ELF-1 (cell line): Measurements from ENCODE around the gene RBM23.
"Not testable (repeated sequence)": the region's sequence is repeated elsewhere in the genome, so short reads cannot be mapped to it uniquely, and the experiment has no call there.

ENCODE experiments used
- DNase-seq: peaks from one replicate; pipeline ENCODE4 v3.0.0-alpha.2; 2016; ENCODE audit warnings: low read depth, low spot score

Gene RBM23

GRCh38 chr14:22865424-22866405 is 53.2 kb downstream of the RBM23 start:
- peak; percentile 78 for DNase-seq

DNA sequence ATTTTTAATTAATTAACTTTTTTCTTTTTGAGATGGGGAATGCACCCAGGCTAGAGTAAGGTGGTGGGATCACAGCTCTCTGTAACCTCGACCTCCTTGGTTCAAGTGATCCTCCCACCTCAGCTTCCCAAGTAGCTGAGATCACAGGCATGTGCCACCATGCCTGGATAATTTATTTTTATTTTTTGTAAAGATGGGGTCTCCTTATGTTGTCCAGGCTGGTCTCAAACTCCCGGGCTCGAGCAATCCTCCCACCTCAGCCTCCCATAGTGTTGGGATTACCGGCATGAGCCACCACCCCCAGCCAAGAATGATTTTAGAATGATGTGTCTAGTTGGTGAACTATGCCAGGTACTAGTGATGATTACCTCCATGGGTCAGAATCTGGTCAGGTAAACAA is 54.0 kb downstream of the RBM23 start:
- DNase-seq = no peak

GRCh38 chr14:22861651-22862050 is 57.3 kb downstream of the RBM23 start:
- no peak for DNase-seq

DNA sequence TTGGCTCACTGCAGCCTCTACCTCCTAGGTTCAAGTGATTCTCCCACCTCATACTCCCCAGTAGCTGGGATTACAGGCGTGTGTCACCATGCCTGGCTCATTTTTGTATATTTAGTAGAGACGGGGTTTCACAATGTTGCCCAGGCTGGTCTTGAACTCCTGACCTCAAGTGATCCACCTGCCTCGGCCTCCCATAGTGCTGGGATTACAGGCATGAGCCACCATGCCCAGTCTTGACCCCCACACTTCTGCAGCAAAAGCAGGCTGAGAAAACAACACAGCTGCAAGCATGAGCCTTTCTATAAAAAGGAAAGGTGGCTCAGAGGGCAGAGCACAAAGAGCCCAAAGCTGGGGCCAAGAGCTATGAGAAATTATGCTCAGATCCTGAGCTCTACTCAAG is 58.6 kb downstream of the RBM23 start:
- not testable (repeated sequence) for DNase-seq

- DNase-seq = no peak
These were observed 62.5 kb downstream of the RBM23 start for GRCh38 chr14:22856428-22856827.

DNA sequence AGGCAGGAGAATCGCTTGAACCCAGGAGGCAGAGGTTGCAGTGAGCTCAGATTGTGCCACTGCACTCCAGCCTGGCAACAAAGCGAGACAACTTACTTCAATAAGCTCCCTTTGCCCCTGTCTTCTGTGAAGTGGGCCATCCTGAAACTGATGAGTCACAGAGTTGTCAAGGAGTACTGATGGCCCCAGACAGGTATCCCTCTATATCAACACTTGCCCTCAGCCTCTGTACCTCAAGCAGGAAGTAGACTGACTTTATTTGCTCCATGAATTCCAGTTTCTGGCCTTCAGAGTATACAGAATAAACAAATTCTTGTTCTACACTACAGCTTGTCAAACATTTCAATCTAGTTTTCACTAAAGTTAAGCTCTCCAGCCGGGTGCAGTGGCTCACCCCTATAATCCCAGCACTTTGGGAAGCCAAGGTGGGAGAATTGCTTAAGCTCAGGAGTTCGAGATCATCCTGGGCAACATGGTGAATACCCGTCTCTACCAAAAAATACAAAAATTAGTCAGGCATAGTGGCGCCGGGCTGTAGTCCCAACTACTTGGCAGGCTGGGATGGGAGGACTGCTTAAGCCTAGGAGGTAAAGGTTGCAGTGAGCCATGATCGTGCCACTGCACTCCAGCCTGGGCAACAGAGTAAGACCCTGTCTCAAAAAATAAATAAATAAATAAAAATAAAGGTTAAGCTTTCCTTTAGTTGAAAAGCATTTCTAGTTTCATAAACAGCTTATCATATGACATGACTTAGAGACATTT is 63.8 kb downstream of the RBM23 start:
- DNase-seq = no peak

- DNase-seq = not testable (repeated sequence)
These were observed 64.7 kb downstream of the RBM23 start for GRCh38 chr14:22854296-22854695.

DNA sequence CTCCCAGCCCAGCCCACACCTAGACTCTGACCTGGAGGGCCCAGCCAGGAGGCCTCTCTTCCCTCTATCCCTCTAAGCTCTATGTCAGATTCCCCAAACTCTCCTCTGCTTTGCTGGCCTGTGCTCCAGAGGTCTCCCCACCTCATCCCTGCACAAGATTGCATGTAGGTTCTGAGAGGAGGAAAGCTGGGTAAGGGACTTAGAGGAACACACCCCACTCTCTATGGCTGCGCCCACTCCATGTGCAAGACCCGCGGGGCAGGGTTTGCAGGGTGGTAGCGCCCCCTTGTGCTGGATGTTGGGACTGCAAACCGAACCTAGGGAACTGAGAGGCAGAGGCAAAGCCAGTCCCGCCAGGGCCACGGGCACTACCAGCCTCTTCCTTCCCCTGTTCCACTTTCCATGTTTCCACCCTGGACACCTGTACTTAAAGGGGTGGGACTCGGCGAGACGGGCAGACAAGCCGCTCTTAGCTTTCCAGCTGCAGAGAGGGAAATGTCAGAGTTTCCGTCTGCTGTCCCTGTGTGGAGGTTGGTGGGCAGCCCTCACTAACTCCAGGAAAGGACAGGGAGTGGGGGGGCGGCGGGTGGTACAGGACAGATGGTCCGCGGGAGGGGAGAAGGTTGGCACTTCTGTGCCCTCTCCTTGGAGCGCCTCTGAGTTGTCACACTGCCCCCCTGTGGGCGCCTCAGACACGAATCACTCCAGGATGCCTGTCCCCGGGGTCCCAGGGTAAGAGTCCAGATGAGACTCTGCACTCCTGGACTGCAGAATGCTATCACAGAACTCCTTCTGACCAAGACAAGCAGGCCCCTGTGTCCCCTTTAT is 65.8 kb downstream of the RBM23 start:
- DNase-seq = peak; percentile 94

DNA sequence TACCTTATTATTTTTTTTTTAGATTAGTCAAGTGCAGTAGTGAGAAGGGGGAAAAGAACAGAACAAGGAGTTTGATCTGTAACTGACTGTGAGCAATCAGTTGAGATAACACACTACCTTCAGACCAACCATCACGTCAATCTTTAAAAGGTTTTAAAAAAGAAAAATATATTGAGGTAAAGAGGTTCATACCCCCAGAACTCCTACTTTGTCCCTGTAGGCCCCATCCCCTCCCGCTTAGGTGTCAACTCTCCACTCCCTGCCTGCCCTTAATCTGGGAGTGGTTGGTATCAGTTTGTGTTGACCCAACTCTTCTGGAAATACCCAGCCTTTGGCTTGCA is 66.4 kb downstream of the RBM23 start:
- no peak for DNase-seq

DNA sequence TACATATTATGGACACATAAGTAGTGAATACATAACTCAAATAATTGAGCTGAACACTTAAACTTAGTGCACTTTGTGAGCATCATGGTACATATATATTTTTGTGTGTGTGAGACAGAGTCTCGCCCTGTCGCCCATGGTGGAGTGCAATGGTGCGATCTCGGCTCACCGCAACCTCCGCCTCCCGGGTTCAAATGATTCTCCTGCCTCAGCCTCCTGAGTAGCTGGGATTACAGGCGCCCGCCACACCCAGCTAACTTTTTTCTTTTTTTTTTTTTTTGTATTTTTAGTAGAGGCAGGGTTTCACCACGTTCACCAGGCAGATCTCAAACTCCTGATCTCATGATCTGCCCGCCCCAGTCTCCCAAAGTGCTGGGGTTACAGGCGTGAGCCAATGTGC is 66.8 kb downstream of the RBM23 start:
- not testable (repeated sequence) for DNase-seq

GRCh38 chr14:22850944-22851764 is 67.8 kb downstream of the RBM23 start:
- DNase-seq = peak; percentile 31

DNA sequence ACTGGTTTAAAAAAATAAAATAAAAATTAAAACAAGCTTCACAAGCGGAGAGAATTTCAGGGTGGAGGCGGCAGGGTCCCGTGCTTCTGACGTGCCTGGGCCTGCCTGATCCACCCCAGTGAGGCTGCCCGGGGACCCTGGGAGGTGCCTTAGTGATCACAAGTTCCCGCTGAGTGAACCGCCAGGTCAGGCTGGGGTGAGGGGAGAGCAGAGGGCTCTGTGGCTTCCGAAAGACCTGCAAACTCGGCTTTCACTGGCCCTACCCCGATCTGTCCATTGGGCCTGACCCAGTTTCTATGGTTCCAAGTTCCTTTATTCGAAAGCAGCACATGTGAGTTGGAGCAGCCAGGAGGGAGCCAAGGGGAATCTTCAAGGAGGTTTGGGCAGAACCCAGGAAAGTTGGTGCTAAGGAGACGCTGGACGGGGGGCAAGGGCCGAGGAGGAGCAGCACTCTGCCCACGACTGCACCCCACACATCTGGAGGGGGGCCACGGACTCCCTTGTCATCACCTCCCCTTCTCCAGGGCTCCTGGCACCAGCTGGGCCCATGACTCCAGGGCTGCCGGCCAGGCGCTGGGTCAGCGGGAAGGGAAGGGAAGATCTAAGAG is 69.6 kb downstream of the RBM23 start:
- no peak for DNase-seq

DNA sequence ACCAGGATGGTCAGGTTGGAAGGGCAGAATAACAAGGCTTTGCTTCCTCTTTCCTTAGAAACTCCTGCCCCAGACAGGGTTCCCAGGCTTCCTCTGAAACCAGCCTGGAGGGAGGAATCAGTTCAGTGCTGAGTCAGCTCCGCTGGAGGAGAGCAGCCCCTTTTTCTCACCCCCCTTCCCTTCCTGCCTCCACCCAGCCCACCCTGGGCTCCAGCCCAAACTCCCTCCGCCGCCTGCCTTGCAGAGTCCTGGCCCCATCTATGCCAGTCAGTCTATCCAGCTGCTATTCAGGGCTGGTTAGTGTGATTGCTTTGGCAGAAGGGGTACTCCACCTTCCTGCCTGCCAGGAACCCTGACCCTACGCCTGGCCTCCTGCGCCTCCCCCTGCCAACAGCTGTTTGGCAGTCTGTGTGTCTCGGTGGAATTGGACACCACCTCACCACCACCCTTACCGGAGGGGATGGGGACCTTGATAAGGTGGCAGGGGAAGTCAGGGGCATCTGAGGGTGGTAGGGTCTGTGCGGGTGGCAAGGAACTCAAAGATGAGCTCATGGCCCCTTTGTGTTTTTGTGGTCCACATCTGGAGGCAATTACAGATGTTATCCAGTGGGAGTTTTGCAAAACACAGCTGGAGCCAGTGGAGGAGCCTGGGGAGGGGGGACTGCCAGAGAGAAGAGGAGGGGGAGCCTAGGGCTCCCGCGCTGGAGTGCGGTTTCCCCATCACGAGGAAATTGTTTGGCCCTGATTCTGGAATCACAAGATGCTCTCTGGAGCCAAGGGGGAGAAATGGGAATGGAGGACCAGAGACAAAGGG is 70.4 kb downstream of the RBM23 start:
- DNase-seq = peak; percentile 73

DNA sequence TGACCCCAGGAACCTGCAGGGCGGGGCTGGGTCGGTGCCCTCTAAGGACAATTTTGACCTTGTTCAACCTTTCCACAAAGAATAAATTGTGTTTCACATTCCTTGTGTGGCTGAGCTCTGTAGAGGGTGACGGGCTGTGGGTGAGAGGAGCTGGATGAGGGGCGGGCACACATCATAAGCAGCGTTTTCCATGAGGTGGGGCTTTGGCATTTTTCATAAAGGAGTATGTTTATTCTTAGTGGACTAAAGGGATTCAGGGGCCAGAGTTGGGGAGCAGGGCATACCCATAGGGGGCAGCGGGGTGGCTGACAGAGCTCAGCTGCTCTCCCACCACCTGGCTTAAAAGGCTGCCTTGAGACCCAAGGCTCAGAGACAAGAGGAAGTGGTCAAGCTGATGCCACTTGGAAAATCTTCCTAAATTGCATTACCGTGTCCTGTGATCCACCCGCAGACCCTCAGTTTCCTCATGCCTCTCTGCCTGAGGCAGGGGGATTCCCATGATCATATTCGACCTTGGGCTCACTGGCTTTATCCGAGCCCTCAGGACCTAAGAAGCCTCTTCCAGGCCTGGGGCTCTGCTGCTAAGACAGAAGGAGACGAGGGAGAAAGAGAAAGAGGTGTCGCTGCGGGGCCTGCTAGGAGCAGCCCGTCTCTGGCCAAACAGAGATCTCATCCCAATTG is 71.1 kb downstream of the RBM23 start:
- DNase-seq = no peak

- DNase-seq = no peak
These were observed 72.1 kb downstream of the RBM23 start for GRCh38 chr14:22846811-22847307.

DNA sequence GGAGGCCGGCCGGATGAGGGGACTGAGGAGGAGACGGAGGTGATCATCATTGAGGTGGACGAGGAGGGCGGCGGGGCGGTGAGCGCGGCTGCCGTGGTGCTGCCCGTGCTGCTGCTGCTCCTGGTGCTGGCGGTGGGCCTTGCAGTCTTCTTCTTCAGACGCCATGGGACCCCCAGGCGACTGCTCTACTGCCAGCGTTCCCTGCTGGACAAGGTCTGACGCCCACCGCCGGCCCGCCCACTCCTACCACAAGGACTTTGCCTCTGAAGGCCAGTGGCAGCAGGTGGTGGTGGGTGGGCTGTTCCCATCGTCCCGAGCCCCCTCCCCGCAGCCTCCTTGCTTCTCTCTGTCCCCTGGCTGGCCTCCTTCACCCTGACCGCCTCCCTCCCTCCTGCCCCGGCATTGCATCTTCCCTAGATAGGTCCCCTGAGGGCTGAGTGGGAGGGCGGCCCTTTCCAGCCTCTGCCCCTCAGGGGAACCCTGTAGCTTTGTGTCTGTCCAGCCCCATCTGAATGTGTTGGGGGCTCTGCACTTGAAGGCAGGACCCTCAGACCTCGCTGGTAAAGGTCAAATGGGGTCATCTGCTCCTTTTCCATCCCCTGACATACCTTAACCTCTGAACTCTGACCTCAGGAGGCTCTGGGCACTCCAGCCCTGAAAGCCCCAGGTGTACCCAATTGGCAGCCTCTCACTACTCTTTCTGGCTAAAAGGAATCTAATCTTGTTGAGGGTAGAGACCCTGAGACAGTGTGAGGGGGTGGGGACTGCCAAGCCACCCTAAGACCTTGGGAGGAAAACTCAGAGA is 72.9 kb downstream of the RBM23 start:
- DNase-seq = no peak

DNA sequence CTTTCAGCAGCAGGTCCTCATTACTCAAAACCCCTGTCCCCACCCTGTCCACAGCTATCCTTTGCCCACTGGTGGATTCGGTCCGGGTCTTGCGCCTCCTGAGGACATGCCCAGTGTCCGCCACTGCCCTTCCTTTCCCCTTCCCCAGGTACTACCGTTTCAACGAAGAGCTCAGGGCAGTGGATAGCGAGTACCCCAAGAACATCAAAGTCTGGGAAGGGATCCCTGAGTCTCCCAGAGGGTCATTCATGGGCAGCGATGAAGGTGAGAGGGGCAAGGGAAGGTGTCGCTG is 73.9 kb downstream of the RBM23 start:
- no peak for DNase-seq
